Duodenal mucosa (tissue), 2 donors: ENCODE results near the gene LPP.

Experiments
- H3K27ac ChIP-seq: one replicate; pipeline ENCODE4 v1.7.0; 2013; ENCODE audit warnings: low read depth, low read length
- H3K27me3 ChIP-seq, 2 donors: one replicate each; pipeline ENCODE4 v1.7.0; 2013; ENCODE audit warnings: low read length in 2 of 2, control low read depth in 1 of 2; ENCODE audit not compliant: insufficient read depth in 2 of 2, control insufficient read depth in 1 of 2
- H3K36me3 ChIP-seq, 2 donors: one replicate each; pipeline ENCODE4 v1.7.0; 2013; ENCODE audit warnings: low read length in 2 of 2, control low read depth in 1 of 2; ENCODE audit not compliant: insufficient read depth in 2 of 2, control insufficient read depth in 1 of 2
- H3K4me1 ChIP-seq, 2 donors: one replicate each; pipeline ENCODE4 v1.7.0; 2013; ENCODE audit warnings: low read length in 2 of 2, control low read depth in 1 of 2; ENCODE audit not compliant: insufficient read depth in 2 of 2, control insufficient read depth in 1 of 2
- H3K4me3 ChIP-seq, 2 donors: one replicate each; pipeline ENCODE4 v1.7.0; 2013; ENCODE audit warnings: low read length in 2 of 2, low read depth in 1 of 2
- H3K9ac ChIP-seq, 2 donors: one replicate each; pipeline ENCODE4 v1.7.0; 2013; ENCODE audit warnings: low read length in 2 of 2, low read depth in 1 of 2
- H3K9me3 ChIP-seq, 2 donors: one replicate each; pipeline ENCODE4 v1.7.0; 2013; ENCODE audit warnings: low read length in 2 of 2, control low read depth in 1 of 2; ENCODE audit not compliant: control insufficient read depth in 1 of 2

The LPP gene

GRCh38 chr3:188876370-188876769 lies 722.4 kb downstream of the LPP start:
- no peaks in the 10 kb centered on the region for H3K27me3 ChIP-seq
- H3K36me3 ChIP-seq, result peaks cover 0 to 45% of the 10 kb centered on the region in 2 donors
- H3K9ac ChIP-seq, result no peak overlapping the region
- H3K4me1 ChIP-seq, result no peaks in the 10 kb centered on the region
- no peak overlapping the region for H3K27ac ChIP-seq
- no peak overlapping the region for H3K4me3 ChIP-seq
- H3K9me3 ChIP-seq, result no peaks in the 10 kb centered on the region

- H3K36me3 ChIP-seq, result peaks cover 0 to 42% of the 10 kb centered on the region in 2 donors
- no peaks in the 10 kb centered on the region for H3K9me3 ChIP-seq
- H3K27ac ChIP-seq, result no peak overlapping the region
- no peak overlapping the region for H3K9ac ChIP-seq
- H3K27me3 ChIP-seq, result no peaks in the 10 kb centered on the region
- no peak overlapping the region for H3K4me3 ChIP-seq
- no peaks in the 10 kb centered on the region for H3K4me1 ChIP-seq
Observed at GRCh38 chr3:188877381-188877780, 723.4 kb downstream of the LPP start.

- H3K4me1 ChIP-seq, result no peaks in the 10 kb centered on the region
- no peaks in the 10 kb centered on the region for H3K27me3 ChIP-seq
- H3K27ac ChIP-seq, result no peak overlapping the region
- peaks cover 0 to 39% of the 10 kb centered on the region in 2 donors for H3K36me3 ChIP-seq
- H3K9ac ChIP-seq, result no peak overlapping the region
- H3K9me3 ChIP-seq, result no peaks in the 10 kb centered on the region
- H3K4me3 ChIP-seq, result no peak overlapping the region
Observed at GRCh38 chr3:188878076-188878475, 724.1 kb downstream of the LPP start.

GRCh38 chr3:188881954-188882641 lies 728.1 kb downstream of the LPP start:
- Histone ChIP-seq H3K4me3 (no peak overlapping the region), H3K36me3 (peaks cover 4 to 14% of the 10 kb centered on the region in 2 donors), H3K4me1 (no peaks in the 10 kb centered on the region), H3K27me3 (no peaks in the 10 kb centered on the region), H3K9me3 (no peaks in the 10 kb centered on the region), H3K9ac (no peak overlapping the region), H3K27ac (no peak overlapping the region)

GRCh38 chr3:188884299-188885043 lies 730.5 kb downstream of the LPP start:
- Histone ChIP-seq H3K27ac (no peak overlapping the region), H3K9ac (no peak overlapping the region), H3K9me3 (no peaks in the 10 kb centered on the region), H3K27me3 (no peaks in the 10 kb centered on the region), H3K4me1 (no peaks in the 10 kb centered on the region), H3K36me3 (peaks cover 4 to 24% of the 10 kb centered on the region in 2 donors), H3K4me3 (no peak overlapping the region)

- Histone ChIP-seq H3K4me1 (no peaks in the 10 kb centered on the region), H3K27ac (no peak overlapping the region), H3K27me3 (no peaks in the 10 kb centered on the region), H3K9me3 (no peaks in the 10 kb centered on the region), H3K36me3 (peaks cover 4 to 18% of the 10 kb centered on the region in 2 donors), H3K4me3 (no peak overlapping the region), H3K9ac (no peak overlapping the region)
Observed at GRCh38 chr3:188888321-188889053, 734.5 kb downstream of the LPP start.

- no peaks in the 10 kb centered on the region for H3K9me3 ChIP-seq
- H3K27me3 ChIP-seq, result no peaks in the 10 kb centered on the region
- H3K4me3 ChIP-seq, result no peak overlapping the region
- no peak overlapping the region for H3K27ac ChIP-seq
- no peaks in the 10 kb centered on the region for H3K4me1 ChIP-seq
- H3K9ac ChIP-seq, result no peak overlapping the region
- H3K36me3 ChIP-seq, result peaks cover 4 to 14% of the 10 kb centered on the region in 2 donors
Observed at GRCh38 chr3:188889054-188889491, 735.1 kb downstream of the LPP start.

- H3K9me3 ChIP-seq, result no peaks in the 10 kb centered on the region
- H3K4me1 ChIP-seq, result no peaks in the 10 kb centered on the region
- H3K4me3 ChIP-seq, result no peak overlapping the region
- no peaks in the 10 kb centered on the region for H3K27me3 ChIP-seq
- peaks cover 0 to 13% of the 10 kb centered on the region in 2 donors for H3K36me3 ChIP-seq
- H3K9ac ChIP-seq, result no peak overlapping the region
- H3K27ac ChIP-seq, result no peak overlapping the region
Observed at GRCh38 chr3:188890572-188891270, 736.8 kb downstream of the LPP start.

- Histone ChIP-seq H3K9me3 (no peaks in the 10 kb centered on the region), H3K36me3 (no peaks in the 10 kb centered on the region), H3K4me3 (no peak overlapping the region), H3K9ac (no peak overlapping the region), H3K4me1 (no peaks in the 10 kb centered on the region), H3K27ac (no peak overlapping the region), H3K27me3 (no peaks in the 10 kb centered on the region)
Observed at GRCh38 chr3:188899881-188900280, 745.9 kb downstream of the LPP start.
